ENCODE measurements around the gene LOXHD1. TPM values are rescaled to one million over a fixed set of nuclear protein-coding genes. Genes with fewer than 3 reads are reported as not detected.

The LOXHD1 gene
- total and polyA plus RNA-seq, 10 of the 15 experiments (the other 5 are each of a cell fraction or from before 2014, with no cell fraction given): not detected

GRCh38 chr18:46469186-46469915, 187.7 kb downstream of the LOXHD1 start (continued):
- TF ChIP-seq REST (IDR thresholded peaks at IDR 0.05; ENCODE audit: low read depth, low read length) (no peak), HCFC1 (IDR thresholded peaks at IDR 0.05; ENCODE audit: low read length) (no peak), E2F8 (IDR thresholded peaks at IDR 0.05; ENCODE audit: low read depth, partially characterized antibody) (no peak), SREBF1 (IDR thresholded peaks at IDR 0.05; ENCODE audit: low read length) (no peak), MEF2B (IDR thresholded peaks at IDR 0.05; ENCODE audit: partially characterized antibody, poor library complexity, severe bottlenecking) (no peak), SPI1 (IDR thresholded peaks at IDR 0.05; ENCODE audit: borderline replicate concordance, insufficient read depth, low read depth, low read length) (no peak), CBX3 (IDR thresholded peaks at IDR 0.05; ENCODE audit: borderline replicate concordance, low read depth) (no peak), SIN3A (IDR thresholded peaks at IDR 0.05; ENCODE audit: low read depth, low read length) (no peak), CREB1 (IDR thresholded peaks at IDR 0.05; ENCODE audit: low read depth) (no peak), GATAD2B (conservative IDR thresholded peaks at IDR 0.05; ENCODE audit: low read depth) (no peak), E4F1 (IDR thresholded peaks at IDR 0.05; ENCODE audit: borderline replicate concordance, partially characterized antibody) (no peak), SMAD1 (IDR thresholded peaks at IDR 0.05; ENCODE audit: low read depth, partially characterized antibody) (no peak)

Data from GM12878 (cell line).